ENCODE measurements around the gene FZD10. TPM values are rescaled to one million over a fixed set of nuclear protein-coding genes. Genes with fewer than 3 reads are reported as not detected.

The FZD10 gene
- total and polyA plus RNA-seq, 8 donors: 0.04 to 0.26 (median 0.14) TPM

DNA sequence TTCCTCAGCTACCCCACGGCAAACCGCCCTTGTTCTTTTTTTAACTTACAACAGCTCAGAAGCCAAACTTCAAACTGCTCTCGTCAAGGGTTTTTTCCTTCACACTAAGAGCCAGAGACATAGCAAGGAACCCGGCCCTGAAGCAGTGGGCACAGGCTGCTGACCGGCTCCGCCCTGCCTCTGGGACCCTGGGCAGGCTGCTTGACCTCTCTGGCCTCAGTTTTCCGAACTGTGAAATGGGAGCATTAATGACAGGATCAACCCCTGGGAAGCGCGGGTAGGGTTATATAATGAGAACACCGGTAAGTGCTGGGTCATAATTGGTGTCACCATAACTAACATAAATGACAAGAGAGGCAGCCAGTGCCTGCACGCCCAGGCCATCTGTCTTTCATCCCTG lies 21.2 kb upstream of the FZD10 start:
- no peak overlapping the region for H3K4me3 ChIP-seq
- H3K4me1 ChIP-seq: no peaks in the 10 kb centered on the region
- H3K36me3 ChIP-seq: no peaks in the 10 kb centered on the region
- 61 to 71% methylated on average over 11 of the region's 11 CpGs for WGBS, 2 donors
- TF ChIP-seq CTCF (IDR thresholded peaks at IDR 0.05): no peak
- DNase-seq: no peak
- H3K9me3 ChIP-seq: no peaks in the 10 kb centered on the region
- no peak for ATAC-seq
- FAIRE-seq: no peak
- intact Hi-C loops (cut with DNase I): no loop called here
- no peak overlapping the region for H3K27ac ChIP-seq
- H3K27me3 ChIP-seq: peaks cover 0 to 4% (median 0%) of the 10 kb centered on the region in 4 donors

- TF ChIP-seq CTCF (IDR thresholded peaks at IDR 0.05): no peak
- DNase-seq (no peak), FAIRE-seq (no peak), ATAC-seq (no peak)
- intact Hi-C loops (cut with DNase I): no loop called here
- Histone ChIP-seq H3K9me3 (no peaks in the 10 kb centered on the region), H3K4me1 (no peaks in the 10 kb centered on the region), H3K4me3 (no peak overlapping the region), H3K27me3 (peaks cover 0 to 4% (median 0%) of the 10 kb centered on the region in 4 donors), H3K27ac (no peak overlapping the region), H3K36me3 (no peaks in the 10 kb centered on the region)
- WGBS, 2 donors: 57 to 75% methylated on average over 18 of the region's 18 CpGs
Observed at GRCh38 chr12:130141901-130142683, 20.2 kb upstream of the FZD10 start.

DNA sequence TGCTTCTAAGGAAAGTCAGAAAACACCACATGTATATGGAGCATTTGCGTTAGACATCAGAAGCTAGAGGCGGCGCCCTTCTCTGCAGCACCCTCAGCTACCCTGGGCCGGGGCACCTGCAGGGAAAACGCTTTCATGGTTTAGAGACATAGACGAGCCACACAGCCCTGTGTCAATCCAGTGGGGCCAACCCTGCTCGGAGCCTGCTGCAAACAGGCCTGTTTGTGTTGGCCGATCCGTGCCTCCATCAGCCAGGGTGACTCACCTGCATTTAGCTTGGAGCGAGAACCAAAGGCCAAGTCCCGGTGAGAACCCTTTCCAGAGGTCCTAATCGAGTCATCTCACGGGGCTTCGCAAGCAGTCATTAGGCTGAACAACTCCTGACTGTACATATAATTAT lies 19.5 kb upstream of the FZD10 start:
- ATAC-seq: no peak
- Histone ChIP-seq H3K9me3 (no peaks in the 10 kb centered on the region), H3K4me3 (no peak overlapping the region), H3K36me3 (no peaks in the 10 kb centered on the region), H3K4me1 (no peaks in the 10 kb centered on the region), H3K27ac (no peak overlapping the region), H3K27me3 (peaks cover 0 to under 1% (median 0%) of the 10 kb centered on the region in 4 donors)
- TF ChIP-seq CTCF (IDR thresholded peaks at IDR 0.05): no peak
- intact Hi-C loops (cut with DNase I): no loop called here
- 68 to 89% methylated on average over 14 of the region's 14 CpGs for WGBS, 2 donors
- no peak for DNase-seq
- FAIRE-seq: no peak

DNA sequence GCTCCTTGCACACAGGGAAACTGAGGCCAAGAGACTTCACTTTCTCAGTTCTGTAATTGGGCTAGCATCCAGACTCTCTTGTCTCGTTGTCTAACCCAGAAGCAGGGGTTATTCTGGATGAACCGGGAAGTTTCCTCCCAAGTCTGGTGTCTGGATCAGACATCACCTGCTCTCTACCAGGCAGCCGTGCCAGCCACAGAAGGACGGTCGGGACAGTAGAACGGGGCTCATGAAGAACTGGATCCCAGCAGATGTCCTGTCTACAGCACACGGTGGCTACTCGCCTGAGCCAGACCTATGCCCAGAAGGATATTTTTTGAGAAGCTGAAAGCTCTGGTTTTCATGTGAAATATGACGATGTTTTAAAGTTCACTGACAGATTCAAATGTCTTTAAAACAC lies 19.1 kb upstream of the FZD10 start:
- Histone ChIP-seq H3K27me3 (no peaks in the 10 kb centered on the region), H3K9me3 (no peaks in the 10 kb centered on the region), H3K4me1 (no peaks in the 10 kb centered on the region), H3K4me3 (no peak overlapping the region), H3K36me3 (no peaks in the 10 kb centered on the region), H3K27ac (no peak overlapping the region)
- ATAC-seq (no peak), FAIRE-seq (no peak), DNase-seq (no peak)
- 66 to 85% methylated on average over 9 of the region's 9 CpGs for WGBS, 2 donors
- intact Hi-C loops (cut with DNase I): no loop called here
- no peak for TF ChIP-seq CTCF (IDR thresholded peaks at IDR 0.05)

DNA sequence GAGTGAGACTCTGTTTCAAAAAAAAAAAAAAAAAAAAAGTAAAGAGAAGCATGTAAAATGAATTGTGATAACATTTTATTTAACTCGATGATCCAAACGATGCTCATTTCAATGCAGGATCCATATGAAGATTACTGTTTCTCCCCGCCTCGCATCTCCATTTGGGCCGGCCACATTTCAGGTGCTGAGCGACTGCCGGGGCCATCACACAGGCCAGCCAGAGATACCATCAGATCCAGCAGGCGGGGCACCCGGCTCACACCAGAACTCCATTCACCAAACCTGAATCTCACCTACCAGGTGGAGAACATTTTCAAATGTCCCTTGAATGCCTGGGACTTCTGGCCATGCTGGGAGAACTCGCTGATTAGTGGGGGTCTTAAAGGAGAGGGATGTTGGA lies 18.0 kb upstream of the FZD10 start:
- FAIRE-seq: no peak
- Histone ChIP-seq H3K9me3 (no peaks in the 10 kb centered on the region), H3K27ac (no peak overlapping the region), H3K4me3 (no peak overlapping the region), H3K36me3 (no peaks in the 10 kb centered on the region), H3K4me1 (no peaks in the 10 kb centered on the region), H3K27me3 (no peaks in the 10 kb centered on the region)
- no peak for TF ChIP-seq CTCF (IDR thresholded peaks at IDR 0.05)
- intact Hi-C loops (cut with DNase I): no loop called here
- no peak for ATAC-seq
- WGBS, 2 donors: 86 to 93% methylated on average over 10 of the region's 10 CpGs
- DNase-seq: no peak

All from pancreas (tissue), 10 donors.